B cell (primary cell): ENCODE results near the gene IBTK. TPM values are rescaled to one million over a fixed set of nuclear protein-coding genes. Genes with fewer than 3 reads are reported as not detected.

ENCODE experiments used
- ATAC-seq: fragments of 200-7000 bp; cut with Tn5 transposase; one replicate; pipeline ENCODE4 v1.10.0; 2021; ENCODE audit warnings: low read depth, mild to moderate bottlenecking, moderate number of reproducible peaks, moderate library complexity
- CTCF ChIA-PET: fragments of 350-600 bp; sonication (Branson Sonifier 250); formaldehyde crosslinking; loops from one replicate; lab custom pipeline; 2021; ENCODE audit warnings: antibody characterized with exemption, inconsistent platforms; lab: Charles Lee
- POLR2A ChIA-PET: fragments of 350-600 bp; sonication (Branson Sonifier 250); formaldehyde crosslinking; loops from one replicate; lab custom pipeline; 2021; ENCODE audit warnings: antibody characterized with exemption; lab: Charles Lee
- DNase-seq: peaks from one replicate; pipeline ENCODE4 v3.0.0; 2013
- H2AFZ ChIP-seq: 2 replicates; pipeline ENCODE4 v1.6.1; 2012; ENCODE audit warnings: mild to moderate bottlenecking, low read depth, low read length; ENCODE audit not compliant: insufficient read depth, poor library complexity, severe bottlenecking
- H3K27ac ChIP-seq, 2 donors: 1 replicate in 1 of 2; 2 replicates in 1 of 2; pipeline ENCODE4 v1.5.1; 2012 to 2013; ENCODE audit warnings: low read length in 2 of 2, mild to moderate bottlenecking in 2 of 2, moderate library complexity in 1 of 2
- H3K27me3 ChIP-seq, 4 experiments: fragments of 200-600 bp in 1 of 4; sonication (generic) in 1 of 4; replicated peaks in 1 of 4; 1 replicate in 2 of 4; 2 replicates in 2 of 4; pipeline versions ENCODE4 v1.6.1 to v1.7.0; 2013 to 2016; ENCODE audit warnings: low read length in 3 of 4, mild to moderate bottlenecking in 2 of 4, mixed read lengths in 1 of 4, moderate library complexity in 1 of 4; ENCODE audit not compliant: insufficient read depth in 4 of 4, control insufficient read depth in 3 of 4; ENCODE audit errors: control extremely low read depth in 1 of 4
- H3K36me3 ChIP-seq, 2 experiments: replicated peaks in 1 of 2; 1 replicate in 1 of 2; 2 replicates in 1 of 2; pipeline versions ENCODE4 v1.6.1 to v1.7.1; 2013; ENCODE audit warnings: low read length in 1 of 2; ENCODE audit not compliant: insufficient read depth in 2 of 2, control insufficient read depth in 1 of 2; ENCODE audit errors: control extremely low read depth in 1 of 2, extremely low read depth in 1 of 2
- H3K4me1 ChIP-seq, 2 donors: fragments of 200-600 bp in 1 of 2; sonication (generic) in 1 of 2; 1 replicate in 1 of 2; 2 replicates in 1 of 2; pipeline versions ENCODE4 v1.5.1 to v1.6.1; 2013 to 2017; ENCODE audit warnings: low read length in 2 of 2; ENCODE audit not compliant: control insufficient read depth in 2 of 2, insufficient read depth in 2 of 2
- H3K4me2 ChIP-seq: replicated peaks from 2 replicates; pipeline ENCODE3; 2012; ENCODE audit warnings: mild to moderate bottlenecking, low read depth, low read length; ENCODE audit not compliant: poor library complexity, severe bottlenecking
- H3K4me3 ChIP-seq, 5 experiments: fragments of 200-600 bp in 1 of 5; sonication (generic) in 1 of 5; 1 replicate in 3 of 5; 2 replicates in 2 of 5; pipeline versions ENCODE4 v1.5.1 to v1.7.0; 2011 to 2016; ENCODE audit warnings: low read length in 4 of 5, mild to moderate bottlenecking in 4 of 5, low read depth in 2 of 5, control low read depth in 1 of 5, moderate library complexity in 1 of 5; ENCODE audit not compliant: insufficient read depth in 1 of 5; ENCODE audit errors: control extremely low read depth in 1 of 5, extremely low read depth in 1 of 5
- H3K79me2 ChIP-seq: fragments of 200-600 bp; sonication (generic); one replicate; pipeline ENCODE4 v1.6.0; 2016; ENCODE audit warnings: low read length; ENCODE audit not compliant: control insufficient read depth, insufficient read depth
- H3K9ac ChIP-seq: fragments of 200-600 bp; sonication (generic); 2 replicates; pipeline ENCODE4 v1.6.1; 2017; ENCODE audit warnings: mild to moderate bottlenecking, low read length, moderate library complexity
- H3K9me3 ChIP-seq, 3 donors: one replicate each; pipeline versions ENCODE4 v1.6.1 to v1.7.1; 2013; ENCODE audit warnings: low read length in 2 of 3; ENCODE audit not compliant: control insufficient read depth in 2 of 3, insufficient read depth in 1 of 3; ENCODE audit errors: control extremely low read depth in 1 of 3
- H4K20me1 ChIP-seq: 2 replicates; pipeline ENCODE4 v1.6.0; 2012; ENCODE audit warnings: mild to moderate bottlenecking, low read length; ENCODE audit not compliant: insufficient read depth, control insufficient read depth, poor library complexity, severe bottlenecking
- H3K27ac Mint-ChIP-seq: one replicate; pipeline ENCODE4 v1.8.0; 2021; ENCODE audit warnings: mixed read lengths
- H3K27me3 Mint-ChIP-seq: one replicate; pipeline ENCODE4 v1.8.0; 2021; ENCODE audit warnings: mixed read lengths
- H3K4me1 Mint-ChIP-seq: one replicate; pipeline ENCODE4 v1.8.0; 2021; ENCODE audit warnings: mixed read lengths
- H3K4me3 Mint-ChIP-seq: one replicate; pipeline ENCODE4 v1.8.0; 2021; ENCODE audit warnings: mixed read lengths
- H3K9me3 Mint-ChIP-seq: one replicate; pipeline ENCODE4 v1.8.0; 2022; ENCODE audit warnings: mixed read lengths; ENCODE audit not compliant: insufficient read depth
- CTCF ChIP-seq: fragments of 200-600 bp; IDR thresholded peaks from one replicate; pipeline ENCODE4 v1.8.0; 2022; ENCODE audit warnings: antibody characterized with exemption, mild to moderate bottlenecking
- EZH2 ChIP-seq: IDR thresholded peaks from 2 replicates; pipeline ENCODE4 v1.6.1; 2012; ENCODE audit warnings: borderline replicate concordance, low read depth, mild to moderate bottlenecking, moderate library complexity, low read length; ENCODE audit not compliant: insufficient read depth, poor library complexity, severe bottlenecking
- WGBS: methylation state at CpG from one replicate; pipeline ENCODE4 v1.1.5; 2013; ENCODE audit warnings: missing lambda C conversion rate; ENCODE audit not compliant: insufficient coverage; 5-methylcytosine and 5-hydroxymethylcytosine counted together
- intact Hi-C: fragments of 100-400 bp; cut with micrococcal nuclease; formaldehyde crosslinking; loops from one replicate; pipeline ENCODE4 v1.10.0; 2022
- polyA plus RNA-seq: library from polyadenylated mRNA; depleted of rRNA; stranded (reverse); fragments of >200 nt; gene quantifications from 2 replicates; pipeline ENCODE4 v1.2.3, GENCODE V29; 2012
- total RNA-seq, 2 donors: library from RNA; stranded (reverse); fragments of 120-200 nt in 1 of 2; gene quantifications; 1 replicate in 1 of 2; 2 replicates in 1 of 2; pipeline versions ENCODE4 v1.2.3 to v1.2.4, GENCODE V29; 2013 to 2022

The IBTK gene
- total and polyA plus RNA-seq, 2 donors (not counting 1 experiment from before 2014, with no cell fraction given): 4.4 to 28.3 TPM

DNA sequence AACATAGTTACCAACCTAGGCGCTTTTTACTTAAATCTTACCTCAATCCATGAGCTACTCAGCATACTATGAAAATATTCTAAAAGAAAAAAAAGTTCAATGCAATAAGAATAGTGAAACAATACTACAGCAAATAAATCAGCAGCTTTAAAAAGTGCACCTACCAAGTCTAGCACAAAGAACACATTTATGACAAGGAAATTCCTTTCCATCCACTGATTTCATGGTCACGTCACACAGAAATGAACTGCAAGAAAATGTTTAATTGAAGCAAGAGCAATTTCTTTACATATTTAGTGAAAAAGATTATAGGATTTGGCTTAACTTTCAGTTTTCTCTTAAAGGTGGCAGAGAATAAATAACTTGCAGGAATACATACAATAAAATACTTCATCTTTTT lies 36.2 kb downstream of the IBTK start:
- Mint-ChIP-seq H3K4me3 (no peak overlapping the region), H3K27ac (no peak overlapping the region), H3K9me3 (no peaks in the 10 kb centered on the region), H3K27me3 (no peaks in the 10 kb centered on the region), H3K4me1 (peaks cover 2% of the 10 kb centered on the region)
- no CpG with 5 or more reads among the region's 2 CpGs for WGBS
- DNase-seq (no peak), ATAC-seq (no peak)
- POLR2A ChIA-PET: no interaction called here
- CTCF ChIA-PET: interaction anchor here (0.8 kb wide), 1 partner anchor 1997 kb away, joined by 3 read pairs; no protein-coding TSS in a partner anchor
- no peaks in the 10 kb centered on the region for H3K9me3 ChIP-seq
- intact Hi-C loops: no loop called here
- no peak overlapping the region for H3K4me2 ChIP-seq
- H3K79me2 ChIP-seq: no peaks in the 10 kb centered on the region
- H4K20me1 ChIP-seq: peaks cover 4% of the 10 kb centered on the region
- no peak overlapping the region for H2AFZ ChIP-seq
- TF ChIP-seq CTCF (no peak), EZH2 (no peak)
- no peak overlapping the region for H3K27ac ChIP-seq
- no peaks in the 10 kb centered on the region for H3K4me1 ChIP-seq
- no peak overlapping the region for H3K4me3 ChIP-seq
- H3K27me3 ChIP-seq: no peaks in the 10 kb centered on the region
- peaks cover 7 to 36% of the 10 kb centered on the region in 2 experiments for H3K36me3 ChIP-seq
- no peak overlapping the region for H3K9ac ChIP-seq

- H3K9me3 Mint-ChIP-seq: no peaks in the 10 kb centered on the region
- Histone ChIP-seq H3K27ac (no peak overlapping the region), H3K4me1 (no peaks in the 10 kb centered on the region), H2AFZ (no peak overlapping the region), H3K9me3 (no peaks in the 10 kb centered on the region), H3K4me3 (no peak overlapping the region), H3K4me2 (no peak overlapping the region), H3K9ac (no peak overlapping the region), H4K20me1 (peaks cover 4% of the 10 kb centered on the region), H3K79me2 (no peaks in the 10 kb centered on the region), H3K27me3 (no peaks in the 10 kb centered on the region), H3K36me3 (peaks cover 8 to 18% of the 10 kb centered on the region in 2 experiments)
- WGBS: 20% methylated on average over 1 of the region's 4 CpGs
- H3K4me3 Mint-ChIP-seq: no peak overlapping the region
- ATAC-seq (no peak), DNase-seq (no peak)
- ChIA-PET CTCF (no interaction called here), POLR2A (no interaction called here)
- H3K27ac Mint-ChIP-seq: no peak overlapping the region
- no peak for TF ChIP-seq EZH2
- no peak for TF ChIP-seq CTCF
- peaks cover 3% of the 10 kb centered on the region for H3K4me1 Mint-ChIP-seq
- no peaks in the 10 kb centered on the region for H3K27me3 Mint-ChIP-seq
- intact Hi-C loops: no loop called here
Observed at GRCh38 chr6:82208913-82209312, 38.6 kb downstream of the IBTK start.
